Epidermal melanocyte (primary cell): ENCODE measurements around the gene SOWAHA.
A peak's percentile ranks its signal among the peaks of the same experiment; 100 is the strongest.

Experiments
- DNase-seq: peaks from one replicate; pipeline ENCODE4 v3.0.0; 2011; ENCODE audit warnings: low spot score; ENCODE audit not compliant: insufficient read length

Gene SOWAHA

GRCh38 chr5:132825834-132826391 is 12.8 kb downstream of the SOWAHA start:
- no peak for DNase-seq

DNA sequence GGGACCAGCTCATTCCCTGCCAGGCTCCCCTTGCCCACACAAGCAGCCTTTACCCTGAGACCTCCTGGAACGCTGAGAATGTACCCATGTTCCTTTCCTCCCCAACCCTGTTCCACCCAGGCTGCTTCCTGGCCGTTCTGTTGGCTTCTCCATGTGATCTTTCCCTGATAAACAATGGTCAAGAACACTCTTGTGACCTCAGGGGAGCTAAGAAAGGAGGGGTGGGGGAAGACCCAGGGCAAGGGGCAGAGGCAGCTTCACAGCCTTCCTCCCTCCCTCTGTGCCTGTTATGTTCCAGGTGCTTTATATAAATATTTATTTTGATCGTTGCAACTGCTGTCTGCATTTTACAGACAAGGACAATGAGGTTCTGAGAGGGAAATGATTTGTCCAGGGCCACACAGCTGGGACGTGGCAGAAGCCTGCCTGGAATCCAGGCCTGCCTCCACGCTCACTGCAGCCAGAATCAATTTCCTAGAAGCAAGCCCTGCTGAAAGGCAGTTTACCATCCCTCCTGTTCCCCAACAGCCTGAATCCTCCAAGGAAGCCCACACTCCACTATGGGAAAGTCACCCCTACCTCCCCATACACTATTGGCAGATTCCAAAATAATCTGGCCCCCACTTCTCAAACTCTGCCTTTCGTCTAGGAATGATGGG is 13.5 kb downstream of the SOWAHA start:
- no peak for DNase-seq

- no peak for DNase-seq
Measured at GRCh38 chr5:132827943-132828673, 15.0 kb downstream of the SOWAHA start.

GRCh38 chr5:132828846-132829494 is 15.9 kb downstream of the SOWAHA start:
- DNase-seq = no peak

GRCh38 chr5:132829742-132830435 is 16.8 kb downstream of the SOWAHA start:
- DNase-seq = peak; percentile 93

- no peak for DNase-seq
Measured at GRCh38 chr5:132830436-132831094, 17.5 kb downstream of the SOWAHA start, which contains the start of gene SHROOM1. Gene SHROOM1, minus strand, starts transcription at chr5:132830647. Its CDS starts 4,507 bp downstream, at chr5:132826140.

DNA sequence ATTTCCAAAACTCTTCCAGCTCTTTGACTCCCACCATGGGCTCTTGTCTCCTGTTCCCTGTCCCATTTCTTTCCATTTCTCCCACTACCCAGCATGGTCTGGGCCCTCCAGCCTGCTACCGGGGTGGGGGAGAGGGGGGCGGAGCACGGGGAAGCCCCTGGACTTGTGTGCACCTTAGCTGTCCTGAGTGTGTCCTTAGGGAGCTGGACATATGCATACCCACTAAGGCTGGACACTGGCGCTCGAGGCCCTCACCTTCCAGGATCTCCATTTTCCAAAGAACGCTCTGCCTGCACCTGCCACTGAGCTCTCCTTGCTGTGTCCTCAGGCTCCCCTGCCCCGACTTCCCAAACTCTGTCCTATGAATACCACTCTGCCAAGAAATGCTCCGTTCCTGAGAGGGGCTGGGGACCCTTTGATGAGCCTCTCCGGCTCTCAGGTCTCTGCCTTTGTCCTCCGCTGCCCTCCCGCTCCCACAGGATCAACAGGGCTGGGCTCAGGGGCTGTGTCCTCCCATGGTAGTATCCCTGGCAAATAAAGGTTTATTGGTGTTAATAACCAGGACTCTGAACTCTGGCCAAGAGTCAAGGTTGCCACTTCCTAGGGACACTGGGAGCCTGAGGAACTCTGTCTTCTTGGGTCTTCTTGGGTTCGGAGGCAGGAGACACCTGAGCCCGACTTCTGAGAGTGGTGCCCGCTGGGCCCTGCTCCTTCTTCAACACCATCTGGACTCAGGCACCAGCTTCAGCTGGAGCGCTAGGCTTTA is 18.2 kb downstream of the SOWAHA start:
- no peak for DNase-seq

GRCh38 chr5:132832612-132833011 is 19.5 kb downstream of the SOWAHA start:
- DNase-seq = no peak

GRCh38 chr5:132834057-132834456 is 21.0 kb downstream of the SOWAHA start:
- DNase-seq = no peak

DNA sequence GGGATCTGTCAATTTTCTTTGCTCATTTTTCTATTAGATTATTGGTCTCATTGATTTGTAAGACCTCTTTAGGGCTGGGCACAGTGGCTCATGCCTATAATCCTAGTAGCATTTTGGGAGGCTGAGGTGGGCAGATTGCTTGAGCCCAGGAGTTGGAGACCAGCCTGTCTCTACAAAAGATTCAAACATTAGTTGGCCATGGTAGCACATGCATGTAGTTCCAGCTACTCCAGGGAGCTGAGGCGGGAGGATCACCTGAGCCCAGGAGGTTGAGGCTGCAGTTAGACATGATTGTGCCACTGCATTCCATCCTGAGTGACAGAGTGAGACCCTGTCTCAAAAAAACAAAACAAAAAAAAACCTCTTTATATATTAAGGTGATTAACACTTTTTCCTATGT is 23.8 kb downstream of the SOWAHA start:
- DNase-seq = no peak

GRCh38 chr5:132837868-132838267 is 24.8 kb downstream of the SOWAHA start:
- no peak for DNase-seq

DNA sequence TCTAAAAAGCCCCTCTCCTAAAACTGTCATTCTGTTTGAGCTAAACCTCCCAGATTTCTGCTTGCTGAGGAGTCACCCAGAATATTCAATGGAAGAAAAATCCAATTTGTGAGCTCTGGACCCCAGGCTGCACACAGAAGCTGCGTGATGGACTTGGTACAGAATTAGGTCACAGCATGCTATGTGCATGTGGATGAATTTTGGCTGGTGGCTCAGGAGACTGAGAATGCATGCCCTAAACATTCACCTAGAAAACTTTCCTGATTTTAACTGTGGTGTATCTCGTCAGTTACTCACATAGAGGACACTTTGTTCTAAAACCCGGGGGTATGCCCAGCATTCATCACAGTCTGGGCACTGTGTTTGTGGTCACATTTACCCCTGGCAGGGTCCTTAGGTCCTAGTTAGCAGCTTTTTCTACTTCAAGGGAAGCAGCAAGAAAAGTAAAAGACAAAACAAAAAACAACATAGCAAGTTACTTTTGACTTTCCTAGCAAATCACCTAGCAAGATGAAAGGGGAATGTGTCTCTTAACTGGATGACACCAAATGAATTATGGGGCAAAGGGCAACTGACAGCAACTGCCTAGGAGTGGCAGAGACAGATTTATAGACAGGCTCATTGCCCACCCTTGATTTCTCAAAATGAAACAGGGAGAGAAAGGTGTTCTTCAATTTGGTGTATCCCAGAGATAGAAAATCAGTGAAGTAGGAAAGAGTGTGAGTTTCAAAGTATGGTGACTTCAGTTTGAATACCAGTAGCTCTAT is 25.6 kb downstream of the SOWAHA start:
- DNase-seq = no peak

- DNase-seq = no peak
Measured at GRCh38 chr5:132839426-132840301, 26.6 kb downstream of the SOWAHA start.

GRCh38 chr5:132840313-132840712 is 27.2 kb downstream of the SOWAHA start:
- no peak for DNase-seq

GRCh38 chr5:132840896-132841295 is 27.8 kb downstream of the SOWAHA start:
- no peak for DNase-seq

DNA sequence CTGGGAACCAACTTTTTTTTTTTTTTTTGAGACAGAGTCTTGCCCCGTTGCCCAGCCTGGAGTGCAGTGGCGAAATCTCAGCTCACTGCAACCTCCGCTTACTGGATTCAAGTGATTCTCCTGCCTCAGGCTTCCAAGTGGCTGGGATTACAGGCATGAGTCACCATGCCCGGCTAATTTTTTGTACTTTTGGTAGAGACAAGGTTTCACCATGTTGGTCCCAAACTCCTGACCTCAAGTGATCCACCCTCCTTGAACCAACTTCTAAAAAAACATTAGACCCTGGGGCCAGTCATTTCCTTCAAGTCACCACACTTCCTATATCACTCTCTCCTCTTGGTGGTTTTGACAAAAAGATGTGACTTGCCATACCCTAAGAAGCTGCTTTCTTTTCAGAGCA is 28.2 kb downstream of the SOWAHA start:
- no peak for DNase-seq

GRCh38 chr5:132848270-132848669 is 35.2 kb downstream of the SOWAHA start:
- no peak for DNase-seq

DNA sequence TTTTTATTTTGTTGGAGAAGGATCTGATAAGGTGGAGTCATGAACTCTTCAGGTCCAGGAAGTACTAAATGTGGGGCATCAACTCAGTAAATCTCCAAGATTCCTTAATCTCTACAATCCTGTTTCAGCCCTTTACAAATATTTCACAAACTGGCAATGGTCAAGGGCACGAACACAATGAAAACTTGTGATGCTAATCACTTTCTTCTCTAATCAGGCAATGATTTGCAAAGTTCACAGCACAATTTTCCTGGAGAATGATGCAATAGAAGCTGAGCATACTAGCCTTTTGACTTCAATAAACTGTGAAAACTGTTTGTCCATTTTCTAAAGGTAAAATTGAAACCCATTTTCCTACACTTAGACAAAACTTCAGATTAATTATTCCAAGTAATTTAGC is 36.2 kb downstream of the SOWAHA start:
- DNase-seq = no peak

DNA sequence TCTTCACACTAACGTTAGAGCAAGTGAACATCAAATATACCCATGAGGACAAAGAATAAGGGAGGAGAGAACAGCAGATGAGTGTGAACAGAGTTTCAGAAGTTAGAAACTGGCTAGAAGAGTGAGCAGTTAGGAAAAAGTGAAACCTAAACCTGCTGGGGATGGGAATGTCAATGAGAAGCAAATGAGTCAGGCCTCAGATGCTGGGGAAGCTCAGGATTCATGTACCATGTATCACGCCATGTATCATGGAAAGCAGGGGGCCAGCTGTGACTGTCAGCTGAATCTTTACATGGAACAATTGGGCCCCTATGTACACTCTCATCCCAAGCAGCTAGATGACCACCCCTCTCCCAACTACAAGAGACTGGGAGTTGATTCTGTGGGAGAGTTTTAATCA is 37.0 kb downstream of the SOWAHA start:
- no peak for DNase-seq
